Adrenal gland (tissue), 12 donors: ENCODE results near the gene PLXDC2. TPM values are rescaled to one million over a fixed set of nuclear protein-coding genes. Genes with fewer than 3 reads are reported as not detected.

Experiments used
- DNase-seq, 7 donors: peaks; one replicate each; pipeline ENCODE4 v3.0.0-alpha.2; 2019 to 2020
- H3K27ac ChIP-seq, 5 donors: fragments of 200-600 bp; sonication (generic) in 4 of 5; 1 replicate in 3 of 5; 2 replicates in 2 of 5; pipeline versions ENCODE4 v1.5.1 to v1.8.0; 2016 to 2020; ENCODE audit warnings: mild to moderate bottlenecking in 1 of 5
- H3K27me3 ChIP-seq: fragments of 200-600 bp; 2 replicates; pipeline ENCODE4 v1.8.0; 2021
- H3K36me3 ChIP-seq, 2 donors: fragments of 200-600 bp; replicated peaks in 1 of 2; 1 replicate in 1 of 2; 2 replicates in 1 of 2; pipeline versions ENCODE4 v1.5.1 to v1.8.0; 2018 to 2022
- H3K4me1 ChIP-seq, 2 donors: fragments of 200-600 bp; replicated peaks in 1 of 2; 1 replicate in 1 of 2; 2 replicates in 1 of 2; pipeline versions ENCODE4 v1.5.1 to v1.8.0; 2018 to 2021
- H3K4me3 ChIP-seq, 4 donors: fragments of 200-600 bp; sonication (generic) in 3 of 4; one replicate each; pipeline ENCODE4 v1.5.1; 2016 to 2018
- H3K9me3 ChIP-seq, 3 donors: fragments of 200-600 bp; sonication (generic) in 1 of 3; replicated peaks in 1 of 3; 1 replicate in 2 of 3; 2 replicates in 1 of 3; pipeline versions ENCODE4 v1.5.1 to v1.8.0; 2016 to 2021
- POLR2A ChIP-seq, 2 donors: fragments of 450-650 bp; IDR thresholded peaks; one replicate each; pipeline ENCODE4 v1.6.1; 2017; ENCODE audit warnings: antibody characterized with exemption in 2 of 2, mild to moderate bottlenecking in 2 of 2, moderate library complexity in 1 of 2
- WGBS, 4 donors: extraction: QIAGEN DNeasy Blood & Tissue Kit in 2 of 4; methylation state at CpG; one replicate each; pipeline versions ENCODE4 v1.1.5 to v1.1.7; 2013 to 2017; 5-methylcytosine and 5-hydroxymethylcytosine counted together
- intact Hi-C, 2 donors: fragments of 100-400 bp; cut with DNase I; formaldehyde crosslinking; loops; one replicate each; pipeline versions ENCODE4 v1.14.1 to v1.15.0; 2022 to 2023
- polyA plus RNA-seq, 3 donors: library from polyadenylated mRNA; stranded (reverse); fragments of 200-250 nt in 2 of 3; fragments of 350-450 nt in 1 of 3; fragmentation: Illumina TruSeq in 1 of 3; extraction: RNeasy Lipid Tissue Mini Kit (QIAGEN cat#74804) in 1 of 3; gene quantifications; one replicate each; pipeline ENCODE4 v1.2.3, GENCODE V29; 2013 to 2014
- total RNA-seq, 9 donors: library from RNA; depleted of rRNA in 4 of 9; stranded (reverse); fragments of >200 nt in 4 of 9; fragments of 120-200 nt in 1 of 9; fragmentation: NEBNext Ultra II Directional in 1 of 9; extraction: Animal tissue kit (Norgen Biotek cat#: 25700) in 1 of 9; gene quantifications; one replicate each; pipeline versions ENCODE4 v1.1.0 to v1.2.4, GENCODE V29; 2013 to 2023
- TF ChIP-seq, protein P1 (sequence below), 6 experiments: fragments of 450-650 bp in 4 of 6; fragments of 200-600 bp in 2 of 6; sonication (generic) in 1 of 6; IDR thresholded peaks; 1 replicate in 5 of 6; 2 replicates in 1 of 6; pipeline versions ENCODE4 v1.5.1 to v1.8.0; 2016 to 2021; ENCODE audit warnings: antibody characterized with exemption in 6 of 6, mild to moderate bottlenecking in 2 of 6, moderate library complexity in 1 of 6
- donor health status: healthy with polysubstance abuse.
- donor health status: Bipolar disorder and iron deficiency.
- donor health status: DM: yes; HTN: yes; CAD: no.
- donor health status: DM: no; HTN: no; CAD: no.
- donor health status: DM: no; HTN: no; CAD: no.
- donor health status: DM: yes; HTN: yes; CAD: no.

PLXDC2 gene
- total and polyA plus RNA-seq, 12 donors: 12.1 to 127 (median 75.1) TPM

DNA sequence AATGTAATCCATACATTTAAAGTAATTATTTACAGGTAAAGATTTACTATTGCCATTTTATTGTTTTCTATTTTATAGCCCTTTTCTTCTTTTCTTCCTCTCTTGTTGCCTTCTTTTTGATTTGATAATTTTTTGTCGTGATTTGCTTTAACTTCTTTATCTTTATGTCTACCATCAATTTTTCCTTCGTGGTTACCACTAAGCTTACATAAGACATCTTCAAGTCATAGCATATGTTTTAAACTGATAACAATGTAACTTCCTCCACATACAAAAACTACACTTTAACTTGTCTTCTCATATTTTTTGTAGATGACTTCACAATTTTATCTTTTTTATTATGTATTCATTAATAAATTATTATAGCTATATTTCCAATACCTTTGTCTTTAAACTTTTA lies 316.6 kb downstream of the PLXDC2 start:
- Histone ChIP-seq H3K27me3 (no peaks in the 10 kb centered on the region), H3K27ac (no peak overlapping the region), H3K36me3 (no peaks in the 10 kb centered on the region), H3K9me3 (peaks cover 0 to 10% (median 0%) of the 10 kb centered on the region in 3 donors), H3K4me1 (no peaks in the 10 kb centered on the region), H3K4me3 (no peak overlapping the region)
- intact Hi-C loops: no loop called here
- WGBS, 4 donors: 75 to 86% (median 83%) methylated on average over 2 of the region's 2 CpGs
- no peak for DNase-seq
- TF ChIP-seq, protein P1, sequence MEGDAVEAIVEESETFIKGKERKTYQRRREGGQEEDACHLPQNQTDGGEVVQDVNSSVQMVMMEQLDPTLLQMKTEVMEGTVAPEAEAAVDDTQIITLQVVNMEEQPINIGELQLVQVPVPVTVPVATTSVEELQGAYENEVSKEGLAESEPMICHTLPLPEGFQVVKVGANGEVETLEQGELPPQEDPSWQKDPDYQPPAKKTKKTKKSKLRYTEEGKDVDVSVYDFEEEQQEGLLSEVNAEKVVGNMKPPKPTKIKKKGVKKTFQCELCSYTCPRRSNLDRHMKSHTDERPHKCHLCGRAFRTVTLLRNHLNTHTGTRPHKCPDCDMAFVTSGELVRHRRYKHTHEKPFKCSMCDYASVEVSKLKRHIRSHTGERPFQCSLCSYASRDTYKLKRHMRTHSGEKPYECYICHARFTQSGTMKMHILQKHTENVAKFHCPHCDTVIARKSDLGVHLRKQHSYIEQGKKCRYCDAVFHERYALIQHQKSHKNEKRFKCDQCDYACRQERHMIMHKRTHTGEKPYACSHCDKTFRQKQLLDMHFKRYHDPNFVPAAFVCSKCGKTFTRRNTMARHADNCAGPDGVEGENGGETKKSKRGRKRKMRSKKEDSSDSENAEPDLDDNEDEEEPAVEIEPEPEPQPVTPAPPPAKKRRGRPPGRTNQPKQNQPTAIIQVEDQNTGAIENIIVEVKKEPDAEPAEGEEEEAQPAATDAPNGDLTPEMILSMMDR (IDR thresholded peaks at IDR 0.05): no peak
- no peak for TF ChIP-seq POLR2A (IDR thresholded peaks at IDR 0.05)

DNA sequence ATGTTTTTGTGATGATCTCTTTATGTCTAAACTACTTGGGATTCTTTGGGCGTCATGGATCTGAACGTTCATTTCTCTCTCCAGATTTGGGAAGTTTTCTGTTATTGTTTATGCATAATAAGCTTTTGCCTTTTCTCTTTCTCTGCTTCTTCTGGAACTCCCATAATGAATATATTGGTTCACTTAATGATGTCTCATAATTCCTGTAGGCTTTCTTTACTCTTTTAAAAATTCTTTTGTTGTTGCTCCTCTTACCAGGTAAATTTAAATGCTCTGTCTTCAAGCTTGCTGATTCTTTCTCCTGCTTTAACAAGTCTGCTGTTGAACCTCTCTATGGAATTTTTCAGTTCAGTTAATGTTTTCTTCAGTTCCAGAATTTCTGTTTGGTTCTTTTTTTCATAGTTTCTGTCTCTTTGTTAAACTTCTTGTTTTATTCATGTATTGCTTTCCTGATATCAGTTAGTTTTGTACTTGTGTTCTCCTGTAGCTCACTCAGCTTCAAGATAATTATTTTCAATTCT lies 317.5 kb downstream of the PLXDC2 start:
- no peak overlapping the region for H3K4me3 ChIP-seq
- no peaks in the 10 kb centered on the region for H3K4me1 ChIP-seq
- H3K27ac ChIP-seq: no peak overlapping the region
- 95 to 98% (median 96%) methylated on average over 2 of the region's 2 CpGs for WGBS, 4 donors
- DNase-seq: no peak
- H3K27me3 ChIP-seq: no peaks in the 10 kb centered on the region
- H3K9me3 ChIP-seq: peaks cover 0 to 10% (median 0%) of the 10 kb centered on the region in 3 donors
- TF ChIP-seq, protein P1 (IDR thresholded peaks at IDR 0.05): no peak
- TF ChIP-seq POLR2A (IDR thresholded peaks at IDR 0.05): no peak
- intact Hi-C loops: no loop called here
- H3K36me3 ChIP-seq: no peaks in the 10 kb centered on the region

DNA sequence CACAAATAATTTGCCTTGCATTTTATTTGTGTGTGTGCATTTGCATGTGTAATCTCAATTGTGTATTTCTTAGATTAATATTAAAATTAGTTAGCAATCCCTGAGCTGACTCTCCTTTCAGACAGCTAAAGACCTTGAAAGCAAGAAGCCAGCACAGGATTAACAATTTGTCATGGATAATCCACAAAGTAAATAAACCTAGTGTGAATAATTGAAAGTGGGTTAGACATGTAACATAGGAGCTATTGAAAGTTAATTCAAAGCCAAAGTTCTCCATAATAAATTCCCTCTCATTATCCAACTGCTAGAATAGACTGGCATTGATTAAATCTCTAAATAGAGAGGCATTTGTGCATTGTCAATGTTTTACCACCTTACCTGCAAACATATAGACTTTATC lies 326.1 kb downstream of the PLXDC2 start:
- H3K27me3 ChIP-seq: no peaks in the 10 kb centered on the region
- no peak overlapping the region for H3K27ac ChIP-seq
- no peaks in the 10 kb centered on the region for H3K4me1 ChIP-seq
- TF ChIP-seq, protein P1 (IDR thresholded peaks at IDR 0.05): no peak
- TF ChIP-seq POLR2A (IDR thresholded peaks at IDR 0.05): no peak
- no peak overlapping the region for H3K4me3 ChIP-seq
- no peaks in the 10 kb centered on the region for H3K36me3 ChIP-seq
- intact Hi-C loops: no loop called here
- DNase-seq: no peak
- H3K9me3 ChIP-seq: no peaks in the 10 kb centered on the region

DNA sequence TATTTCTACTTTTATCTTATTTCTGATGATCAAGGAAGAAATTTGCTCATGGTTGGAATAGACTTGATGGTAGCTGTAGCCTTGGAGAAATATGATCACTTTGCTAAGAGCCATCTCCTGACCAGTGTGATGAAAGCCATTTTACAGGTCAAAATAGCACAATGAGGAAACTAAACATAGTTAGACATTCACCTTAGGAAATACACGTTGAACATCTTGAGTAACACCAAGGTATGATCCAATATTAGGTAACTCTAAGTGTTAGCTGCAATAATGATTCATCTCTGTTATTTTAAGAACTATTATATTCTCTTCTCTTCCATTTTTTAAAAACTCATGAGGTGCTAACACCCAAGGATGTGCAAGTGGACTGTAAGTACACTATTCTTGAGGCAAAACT lies 328.0 kb downstream of the PLXDC2 start:
- TF ChIP-seq, protein P1 (IDR thresholded peaks at IDR 0.05): no peak
- no peak for TF ChIP-seq POLR2A (IDR thresholded peaks at IDR 0.05)
- Histone ChIP-seq H3K36me3 (no peaks in the 10 kb centered on the region), H3K9me3 (no peaks in the 10 kb centered on the region), H3K4me3 (no peak overlapping the region), H3K4me1 (no peaks in the 10 kb centered on the region), H3K27ac (no peak overlapping the region), H3K27me3 (no peaks in the 10 kb centered on the region)
- DNase-seq: no peak
- WGBS, 4 donors: 75 to 97% (median 87%) methylated on average over 1 of the region's 1 CpG
- intact Hi-C loops: no loop called here
